GM12872 (cell line): ENCODE data around the gene DDX10.

ENCODE experiments used
- TF ChIP-seq, protein P1 (sequence below): IDR thresholded peaks from 3 replicates; pipeline ENCODE4 v1.5.1; 2011; ENCODE audit warnings: low read depth, mild to moderate bottlenecking, low read length, moderate library complexity; ENCODE audit not compliant: insufficient read depth

The DDX10 gene

DNA sequence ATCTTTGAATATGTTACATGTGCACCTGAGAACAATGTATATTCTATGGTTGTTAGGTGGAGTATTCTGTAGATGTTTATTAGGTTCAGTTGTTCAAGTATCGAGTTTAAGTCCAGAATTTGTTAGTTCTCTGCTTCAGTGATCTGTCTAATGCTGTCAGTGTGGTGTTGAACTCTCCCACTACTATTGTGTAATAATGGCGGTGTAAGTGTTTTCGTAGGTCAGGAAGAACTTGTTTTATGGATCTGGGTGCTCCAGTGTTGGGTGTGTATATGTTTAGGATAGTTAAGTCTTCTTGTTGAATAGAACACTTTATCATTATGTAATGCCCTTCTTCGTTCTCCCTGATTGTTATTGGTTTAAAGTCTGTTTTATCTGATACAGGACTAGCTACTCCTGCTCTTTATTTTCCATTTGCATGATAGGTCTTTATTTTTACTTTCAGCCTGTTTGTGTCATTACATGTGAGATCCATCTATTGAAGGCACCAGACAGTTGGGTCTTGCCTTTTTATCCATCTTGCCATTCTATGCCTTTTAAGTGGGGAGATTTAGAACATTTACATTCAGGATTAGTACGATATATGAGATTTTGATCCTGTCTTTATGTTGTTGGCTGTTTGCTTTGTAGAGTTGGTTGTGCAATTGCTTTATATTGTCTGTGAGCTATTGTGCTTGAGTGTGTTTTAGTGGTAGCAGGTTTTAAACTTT is 121.6 kb downstream of the DDX10 start:
- TF ChIP-seq, protein P1, sequence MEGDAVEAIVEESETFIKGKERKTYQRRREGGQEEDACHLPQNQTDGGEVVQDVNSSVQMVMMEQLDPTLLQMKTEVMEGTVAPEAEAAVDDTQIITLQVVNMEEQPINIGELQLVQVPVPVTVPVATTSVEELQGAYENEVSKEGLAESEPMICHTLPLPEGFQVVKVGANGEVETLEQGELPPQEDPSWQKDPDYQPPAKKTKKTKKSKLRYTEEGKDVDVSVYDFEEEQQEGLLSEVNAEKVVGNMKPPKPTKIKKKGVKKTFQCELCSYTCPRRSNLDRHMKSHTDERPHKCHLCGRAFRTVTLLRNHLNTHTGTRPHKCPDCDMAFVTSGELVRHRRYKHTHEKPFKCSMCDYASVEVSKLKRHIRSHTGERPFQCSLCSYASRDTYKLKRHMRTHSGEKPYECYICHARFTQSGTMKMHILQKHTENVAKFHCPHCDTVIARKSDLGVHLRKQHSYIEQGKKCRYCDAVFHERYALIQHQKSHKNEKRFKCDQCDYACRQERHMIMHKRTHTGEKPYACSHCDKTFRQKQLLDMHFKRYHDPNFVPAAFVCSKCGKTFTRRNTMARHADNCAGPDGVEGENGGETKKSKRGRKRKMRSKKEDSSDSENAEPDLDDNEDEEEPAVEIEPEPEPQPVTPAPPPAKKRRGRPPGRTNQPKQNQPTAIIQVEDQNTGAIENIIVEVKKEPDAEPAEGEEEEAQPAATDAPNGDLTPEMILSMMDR: no peak

DNA sequence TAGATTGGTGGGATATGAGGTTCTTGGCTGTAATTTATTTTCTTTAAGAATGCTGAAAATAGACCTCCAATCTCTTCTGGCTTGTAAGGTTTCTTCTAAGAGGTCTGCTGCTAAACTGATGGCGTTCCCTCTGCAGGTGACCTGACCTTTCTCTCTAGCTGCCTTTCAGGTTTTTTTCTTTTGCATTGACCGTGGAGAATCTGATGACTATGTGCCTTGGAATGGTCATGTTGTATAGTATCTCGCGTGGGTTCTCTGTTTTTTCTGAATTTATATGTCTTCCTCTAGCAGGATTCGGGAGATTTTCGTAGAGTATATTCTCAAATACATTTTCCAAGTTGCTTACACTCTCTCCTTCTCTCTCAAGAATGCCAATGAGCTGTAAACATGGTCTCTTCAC is 122.2 kb downstream of the DDX10 start:
- TF ChIP-seq, protein P1: no peak

DNA sequence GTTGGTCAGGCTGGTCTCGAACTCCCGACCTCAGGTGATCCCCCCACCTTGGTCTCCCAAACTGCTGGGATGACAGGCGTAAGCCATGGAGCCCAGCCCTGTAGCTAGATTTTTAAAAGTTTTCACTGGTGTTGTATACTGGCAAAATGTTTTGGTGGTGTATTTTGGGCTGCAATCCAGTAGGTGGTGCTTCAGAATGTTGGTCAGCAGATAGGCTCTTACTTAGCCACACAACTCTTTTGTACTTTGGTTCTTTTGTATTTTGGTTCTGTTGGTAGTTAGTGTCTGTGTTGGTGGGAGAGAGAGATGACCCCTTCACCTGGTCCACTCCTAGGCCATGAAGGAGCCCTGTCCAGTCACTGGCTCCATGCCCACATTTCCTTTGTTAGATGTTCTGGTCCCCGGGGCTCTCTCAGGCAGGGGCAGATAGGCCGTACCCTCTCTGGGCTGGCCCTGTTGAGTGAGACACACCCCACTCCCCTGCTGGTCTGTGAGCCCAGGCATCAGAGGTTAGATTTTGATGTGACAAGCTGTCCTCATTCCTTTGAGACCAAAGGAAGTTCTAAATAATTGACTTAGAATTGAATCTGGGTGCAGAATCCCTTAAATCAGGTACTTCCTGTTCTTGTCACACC is 123.8 kb downstream of the DDX10 start:
- TF ChIP-seq, protein P1: peak; percentile 60

GRCh38 chr11:108790501-108791299 is 125.8 kb downstream of the DDX10 start:
- TF ChIP-seq, protein P1: no peak

GRCh38 chr11:108793138-108793537 is 128.3 kb downstream of the DDX10 start:
- TF ChIP-seq, protein P1: no peak

GRCh38 chr11:108793611-108794010 is 128.7 kb downstream of the DDX10 start:
- TF ChIP-seq, protein P1: no peak

DNA sequence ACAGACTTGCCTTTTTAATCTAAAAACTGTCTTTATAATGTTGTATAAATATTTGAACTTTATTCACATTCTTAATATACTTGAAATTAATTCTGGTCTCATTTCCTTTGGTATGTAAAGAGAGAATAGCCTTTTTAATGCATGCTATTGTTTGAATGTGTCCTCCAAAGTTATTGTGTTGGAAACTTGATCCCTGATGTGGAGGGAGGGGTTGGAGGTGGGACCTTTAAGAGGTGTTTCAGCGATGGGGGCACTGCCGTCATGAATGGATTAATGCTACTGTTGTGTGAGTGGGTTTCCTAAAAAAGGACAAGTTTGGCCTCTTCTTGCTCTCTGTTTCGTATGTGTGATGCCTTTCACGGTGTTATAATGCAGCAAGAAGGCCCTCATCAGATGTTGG is 131.7 kb downstream of the DDX10 start:
- TF ChIP-seq, protein P1: no peak
